Rectal smooth muscle tissue (tissue), 1 donor: ENCODE measurements around the gene ZNF70.

Experiments
- H3K27ac ChIP-seq: one replicate; pipeline ENCODE4 v1.7.0; 2013; ENCODE audit warnings: low read depth, low read length, inconsistent platforms
- H3K27me3 ChIP-seq: one replicate; pipeline ENCODE4 v1.7.0; 2013; ENCODE audit warnings: low read length; ENCODE audit not compliant: control insufficient read depth, insufficient read depth
- H3K36me3 ChIP-seq: one replicate; pipeline ENCODE4 v1.7.0; 2013; ENCODE audit warnings: low read length; ENCODE audit not compliant: control insufficient read depth, insufficient read depth
- H3K4me1 ChIP-seq: one replicate; pipeline ENCODE4 v1.7.0; 2013; ENCODE audit warnings: low read length; ENCODE audit not compliant: control insufficient read depth, insufficient read depth
- H3K4me3 ChIP-seq: one replicate; pipeline ENCODE4 v1.7.0; 2013; ENCODE audit warnings: low read length
- H3K9ac ChIP-seq: one replicate; pipeline ENCODE4 v1.7.0; 2013; ENCODE audit warnings: low read length

ZNF70 gene

GRCh38 chr22:23774922-23775436 is 24.1 kb upstream of the ZNF70 start:
- H3K9ac ChIP-seq: no peak overlapping the region
- no peak overlapping the region for H3K4me3 ChIP-seq
- peaks cover 19% of the 10 kb centered on the region for H3K4me1 ChIP-seq
- no peak overlapping the region for H3K27ac ChIP-seq
- H3K27me3 ChIP-seq: no peaks in the 10 kb centered on the region
- H3K36me3 ChIP-seq: no peaks in the 10 kb centered on the region

- H3K27ac ChIP-seq: no peak overlapping the region
- peaks cover 22% of the 10 kb centered on the region for H3K4me1 ChIP-seq
- no peaks in the 10 kb centered on the region for H3K27me3 ChIP-seq
- H3K36me3 ChIP-seq: no peaks in the 10 kb centered on the region
- H3K9ac ChIP-seq: no peak overlapping the region
- no peak overlapping the region for H3K4me3 ChIP-seq
These were observed 23.4 kb upstream of the ZNF70 start for GRCh38 chr22:23774114-23774921.

- Histone ChIP-seq H3K27me3 (no peaks in the 10 kb centered on the region), H3K9ac (peak overlapping the region; percentile 43), H3K4me3 (peak overlapping the region; percentile 64), H3K4me1 (peaks cover 24% of the 10 kb centered on the region), H3K36me3 (no peaks in the 10 kb centered on the region), H3K27ac (no peak overlapping the region)
These were observed 22.7 kb upstream of the ZNF70 start for GRCh38 chr22:23773483-23774113.

- H3K36me3 ChIP-seq: no peaks in the 10 kb centered on the region
- peaks cover 21% of the 10 kb centered on the region for H3K4me1 ChIP-seq
- peak within 1 kb of the TSS; percentile 43 for H3K9ac ChIP-seq
- H3K27me3 ChIP-seq: no peaks in the 10 kb centered on the region
- H3K27ac ChIP-seq: peak within 1 kb of the TSS; percentile 77
- H3K4me3 ChIP-seq: peak within 1 kb of the TSS; percentile 64
These were observed 21.9 kb upstream of the ZNF70 start, which contains the start of gene MMP11 for GRCh38 chr22:23772649-23773473. TSS of gene MMP11 (plus strand) at chr22:23772849. CDS start at chr22:23772871, 22 bp downstream.

GRCh38 chr22:23772315-23772648 is 21.4 kb upstream of the ZNF70 start:
- Histone ChIP-seq H3K27me3 (no peaks in the 10 kb centered on the region), H3K36me3 (no peaks in the 10 kb centered on the region), H3K4me1 (peaks cover 21% of the 10 kb centered on the region), H3K4me3 (peak overlapping the region; percentile 58), H3K27ac (peak overlapping the region; percentile 77), H3K9ac (no peak overlapping the region)

GRCh38 chr22:23769321-23769965 is 18.5 kb upstream of the ZNF70 start:
- Histone ChIP-seq H3K9ac (no peak overlapping the region), H3K4me1 (peaks cover 22% of the 10 kb centered on the region), H3K4me3 (no peak overlapping the region), H3K36me3 (no peaks in the 10 kb centered on the region), H3K27ac (no peak overlapping the region), H3K27me3 (no peaks in the 10 kb centered on the region)

- H3K27ac ChIP-seq: peak within 1 kb of the TSS; percentile 93
- H3K9ac ChIP-seq: peak within 1 kb of the TSS; percentile 88
- no peaks in the 10 kb centered on the region for H3K36me3 ChIP-seq
- peak within 1 kb of the TSS; percentile 81 for H3K4me3 ChIP-seq
- H3K4me1 ChIP-seq: peaks cover 18% of the 10 kb centered on the region
- H3K27me3 ChIP-seq: no peaks in the 10 kb centered on the region
These were observed 17.0 kb upstream of the ZNF70 start, which contains the start of gene CHCHD10 for GRCh38 chr22:23767673-23768548. TSS of gene CHCHD10 (minus strand) at chr22:23767972. CDS start at chr22:23767874, 98 bp downstream.

- Histone ChIP-seq H3K9ac (peak overlapping the region; percentile 88), H3K36me3 (no peaks in the 10 kb centered on the region), H3K4me3 (peak overlapping the region; percentile 81), H3K27me3 (no peaks in the 10 kb centered on the region), H3K4me1 (peaks cover 16% of the 10 kb centered on the region), H3K27ac (peak overlapping the region; percentile 93)
These were observed 16.4 kb upstream of the ZNF70 start for GRCh38 chr22:23767303-23767672.

- Histone ChIP-seq H3K36me3 (no peaks in the 10 kb centered on the region), H3K27ac (no peak overlapping the region), H3K27me3 (no peaks in the 10 kb centered on the region), H3K4me3 (no peak overlapping the region), H3K4me1 (peaks cover 13% of the 10 kb centered on the region), H3K9ac (no peak overlapping the region)
These were observed 14.3 kb upstream of the ZNF70 start for GRCh38 chr22:23764899-23765881.

GRCh38 chr22:23763954-23764353 is 13.0 kb upstream of the ZNF70 start:
- H3K36me3 ChIP-seq: no peaks in the 10 kb centered on the region
- H3K4me1 ChIP-seq: peaks cover 7% of the 10 kb centered on the region
- H3K4me3 ChIP-seq: no peak overlapping the region
- no peak overlapping the region for H3K9ac ChIP-seq
- H3K27me3 ChIP-seq: no peaks in the 10 kb centered on the region
- no peak overlapping the region for H3K27ac ChIP-seq
